GM19043 (cell line): Measurements from ENCODE around the gene ERN2.
"Not testable (repeated sequence)": the region's sequence is repeated elsewhere in the genome, so short reads cannot be mapped to it uniquely, and the experiment has no call there.

ENCODE experiments used
- ATAC-seq: cut with Tn5 transposase; IDR thresholded peaks from one replicate; pipeline ENCODE4 v1.9.1; 2021; ENCODE audit warnings: low read depth; ENCODE audit not compliant: unreplicated experiment

ERN2 gene

DNA sequence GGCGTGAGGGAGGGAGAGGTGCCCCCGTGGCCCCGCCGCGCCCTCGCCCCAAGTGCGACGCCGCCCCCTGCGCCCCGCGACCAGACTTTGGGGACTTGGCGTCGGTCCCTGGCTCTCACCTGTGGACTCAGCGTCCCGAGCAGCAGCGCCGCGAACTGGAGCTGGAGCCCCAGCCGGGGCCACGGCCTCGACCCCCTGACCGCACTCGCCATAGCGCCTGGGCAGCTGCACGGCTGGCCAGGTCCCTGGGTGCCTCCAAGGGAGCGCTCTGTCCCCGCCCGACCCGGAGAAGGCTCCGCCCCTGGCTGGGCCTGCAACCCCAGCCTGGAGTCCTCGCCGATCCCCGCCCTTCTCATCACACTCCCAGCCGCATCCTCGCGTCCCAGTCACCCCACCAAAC is at the start of gene ERN2:
Gene ERN2, minus strand, starts transcription at position 247 of the 400 bp plus-strand sequence. Its CDS starts 35 bp downstream, at position 212.
- ATAC-seq = no peak

DNA sequence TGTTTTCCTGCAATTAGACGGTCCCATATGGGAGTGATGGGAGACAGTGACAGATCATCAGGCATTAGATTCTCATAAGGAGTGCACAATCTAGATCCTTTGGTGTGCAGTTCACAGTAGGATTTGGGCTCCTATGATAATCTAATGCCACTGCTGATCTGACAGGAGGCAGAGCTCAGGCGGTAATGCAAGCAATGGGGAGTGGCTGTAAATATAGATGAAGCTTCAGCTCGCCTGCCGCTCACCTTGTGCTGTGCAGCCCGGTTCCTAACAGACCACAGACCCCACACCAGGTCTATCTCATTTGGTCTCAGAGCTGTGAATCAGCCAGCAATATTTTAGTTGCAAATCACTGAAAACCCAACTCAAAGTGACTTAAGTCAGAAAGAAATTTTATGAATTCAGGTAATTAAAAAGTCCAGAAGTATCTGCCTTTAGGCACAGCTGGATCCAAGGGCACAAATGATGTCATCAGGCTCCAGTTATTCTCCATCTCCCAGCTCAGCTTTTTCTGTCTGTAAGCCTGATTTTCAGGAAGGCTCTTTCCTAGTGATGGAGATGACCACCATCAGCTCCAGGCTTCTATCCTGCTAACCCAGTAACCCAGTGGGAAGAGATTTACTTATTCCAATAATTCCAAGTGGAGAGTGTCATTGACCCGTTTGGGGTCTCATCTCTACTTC is 45.1 kb upstream of the ERN2 start:
- ATAC-seq = no peak

- ATAC-seq = no peak
These were observed 44.1 kb upstream of the ERN2 start for GRCh38 chr16:23757116-23757515.

GRCh38 chr16:23755484-23755809 is 42.4 kb upstream of the ERN2 start:
- ATAC-seq = no peak

DNA sequence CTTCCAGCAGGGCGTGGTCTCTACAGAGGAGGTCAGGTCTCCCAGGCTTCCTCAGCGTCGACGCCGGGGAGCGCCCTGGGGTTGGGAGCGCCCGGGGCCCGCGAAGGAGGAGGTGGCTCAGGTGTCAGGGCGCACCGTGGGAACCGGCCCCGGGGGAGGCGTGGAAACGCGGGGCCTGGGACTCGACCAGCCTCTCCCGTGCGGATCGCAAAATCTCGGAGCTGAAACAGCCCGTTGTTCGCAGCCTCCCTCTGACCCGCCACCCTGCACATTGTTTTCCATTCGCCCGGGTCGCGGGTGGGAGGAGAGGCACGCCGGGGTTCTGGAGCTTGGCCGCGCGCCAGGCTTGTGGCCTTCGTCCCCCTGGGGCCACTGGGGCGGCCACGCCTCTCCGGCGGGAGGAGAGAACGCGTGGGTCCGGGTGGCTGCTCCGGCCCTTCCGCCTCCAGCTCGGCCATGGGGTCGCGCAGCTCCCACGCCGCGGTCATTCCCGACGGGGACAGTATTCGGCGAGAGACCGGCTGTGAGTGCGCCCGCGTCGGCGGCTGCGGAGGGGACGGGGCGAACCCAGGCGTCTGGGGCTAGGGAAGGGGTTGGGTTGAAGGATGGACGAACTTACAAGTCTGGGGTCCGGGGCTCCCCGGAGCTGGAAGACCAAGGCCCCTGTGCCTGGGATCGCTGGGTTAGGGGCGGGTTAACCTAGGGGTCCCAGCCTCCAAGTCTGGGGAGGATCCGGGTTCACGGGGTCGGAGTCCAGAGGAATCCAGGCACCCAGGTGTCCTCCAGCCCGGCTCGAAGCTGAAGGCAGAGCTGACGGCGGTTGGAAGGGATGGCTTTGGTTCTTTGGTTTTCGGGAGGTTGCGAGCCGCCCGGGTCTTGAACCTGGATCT is 41.8 kb upstream of the ERN2 start, which contains the start of gene CHP2:
Gene CHP2, plus strand, starts transcription at position 433 of the 890 bp plus-strand sequence. Its CDS starts 24 bp downstream, at position 457.
- ATAC-seq = no peak

DNA sequence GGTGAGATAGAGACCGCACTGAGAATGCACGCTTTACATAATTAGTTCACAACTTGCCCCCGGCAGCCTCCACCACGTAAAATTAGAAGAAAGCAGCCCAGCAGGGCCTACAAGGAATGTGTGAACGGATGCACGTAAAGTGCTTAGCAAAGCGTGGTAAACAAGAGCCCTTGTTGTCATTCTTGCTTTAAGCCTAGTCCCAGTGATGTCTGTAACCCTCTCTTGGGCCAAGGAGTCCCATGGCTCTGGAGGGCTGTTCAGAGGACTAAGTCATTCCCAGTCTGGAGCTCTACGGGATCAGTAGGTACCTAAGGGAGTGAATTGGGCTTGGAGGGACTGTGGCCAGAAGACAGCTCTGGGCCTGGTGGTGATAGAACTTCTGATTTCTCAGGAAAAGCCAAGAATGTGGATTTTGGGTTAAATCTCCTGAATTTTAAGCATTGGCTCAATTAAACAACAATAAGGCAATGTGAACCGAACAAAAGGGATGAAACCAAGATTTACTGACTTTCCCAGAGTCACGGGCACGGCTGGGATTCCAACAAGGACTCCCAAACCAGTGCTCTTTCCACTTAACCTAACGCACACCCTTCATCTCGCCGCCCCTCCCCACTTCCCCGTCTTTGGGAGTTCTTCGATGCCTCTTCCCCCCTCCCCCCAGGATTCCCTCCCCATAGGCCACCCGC is 41.0 kb upstream of the ERN2 start:
- no peak for ATAC-seq

DNA sequence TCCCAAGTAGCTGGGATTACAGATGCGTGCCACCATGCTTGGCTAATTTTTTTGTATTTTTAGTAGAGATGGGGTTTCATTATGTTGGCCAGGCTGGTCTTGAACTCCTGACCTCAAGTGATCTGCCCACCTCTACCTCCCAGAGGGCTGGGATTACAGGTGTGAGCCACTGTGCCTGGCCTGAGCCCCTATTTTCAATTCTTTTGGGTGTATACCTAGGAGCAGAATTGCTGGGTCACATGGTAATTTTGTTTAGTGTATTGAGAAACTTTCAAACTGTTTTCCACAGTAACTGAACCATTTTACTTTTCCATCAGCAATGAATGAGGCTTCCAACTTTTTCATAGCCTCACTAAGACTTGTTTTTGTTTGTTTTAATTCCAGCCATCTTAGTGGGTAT is 38.0 kb upstream of the ERN2 start:
- not testable (repeated sequence) for ATAC-seq

GRCh38 chr16:23748630-23749029 is 35.6 kb upstream of the ERN2 start:
- no peak for ATAC-seq

- no peak for ATAC-seq
These were observed 32.2 kb upstream of the ERN2 start for GRCh38 chr16:23745263-23745662.

- ATAC-seq = no peak
These were observed 29.7 kb upstream of the ERN2 start for GRCh38 chr16:23742766-23743165.

GRCh38 chr16:23741675-23742303 is 28.8 kb upstream of the ERN2 start:
- ATAC-seq = no peak

- no peak for ATAC-seq
These were observed 26.5 kb upstream of the ERN2 start for GRCh38 chr16:23739516-23739915.

GRCh38 chr16:23737423-23738028 is 24.5 kb upstream of the ERN2 start:
- ATAC-seq = not testable (repeated sequence)

DNA sequence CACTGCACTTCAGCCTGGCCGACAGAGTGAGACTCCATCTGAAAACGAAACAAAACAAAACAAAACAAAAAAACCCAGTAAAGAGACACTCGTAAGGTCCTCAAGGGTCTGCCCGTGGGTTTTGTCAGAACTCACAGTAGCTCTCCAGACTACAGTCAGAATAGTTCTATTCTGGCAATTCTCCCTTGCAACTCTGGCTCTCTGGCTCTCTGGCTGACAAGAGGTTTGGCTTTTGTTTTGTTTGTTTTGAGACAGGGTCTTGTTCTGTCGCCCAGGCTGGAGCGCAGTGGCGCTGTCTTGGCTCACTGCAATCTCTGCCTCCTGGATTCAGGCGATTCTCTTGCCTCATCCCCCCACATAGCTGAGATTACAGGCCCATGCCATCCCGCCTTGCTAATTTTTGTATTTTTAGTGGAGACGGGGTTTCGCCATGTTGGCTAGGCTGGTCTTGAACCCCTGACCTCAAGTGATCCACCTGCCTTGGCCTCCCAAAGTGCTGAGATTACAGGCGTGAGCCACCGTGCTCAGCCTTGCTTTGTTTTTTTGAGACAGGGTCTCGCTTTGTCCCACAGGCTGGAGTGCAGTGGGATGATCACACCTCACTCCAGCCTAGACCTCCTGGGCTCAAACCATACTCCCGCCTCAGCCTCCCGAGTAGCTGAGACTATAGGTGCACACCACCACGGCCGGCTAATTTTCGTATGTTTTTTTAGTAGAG is 21.3 kb upstream of the ERN2 start:
- ATAC-seq = no peak

DNA sequence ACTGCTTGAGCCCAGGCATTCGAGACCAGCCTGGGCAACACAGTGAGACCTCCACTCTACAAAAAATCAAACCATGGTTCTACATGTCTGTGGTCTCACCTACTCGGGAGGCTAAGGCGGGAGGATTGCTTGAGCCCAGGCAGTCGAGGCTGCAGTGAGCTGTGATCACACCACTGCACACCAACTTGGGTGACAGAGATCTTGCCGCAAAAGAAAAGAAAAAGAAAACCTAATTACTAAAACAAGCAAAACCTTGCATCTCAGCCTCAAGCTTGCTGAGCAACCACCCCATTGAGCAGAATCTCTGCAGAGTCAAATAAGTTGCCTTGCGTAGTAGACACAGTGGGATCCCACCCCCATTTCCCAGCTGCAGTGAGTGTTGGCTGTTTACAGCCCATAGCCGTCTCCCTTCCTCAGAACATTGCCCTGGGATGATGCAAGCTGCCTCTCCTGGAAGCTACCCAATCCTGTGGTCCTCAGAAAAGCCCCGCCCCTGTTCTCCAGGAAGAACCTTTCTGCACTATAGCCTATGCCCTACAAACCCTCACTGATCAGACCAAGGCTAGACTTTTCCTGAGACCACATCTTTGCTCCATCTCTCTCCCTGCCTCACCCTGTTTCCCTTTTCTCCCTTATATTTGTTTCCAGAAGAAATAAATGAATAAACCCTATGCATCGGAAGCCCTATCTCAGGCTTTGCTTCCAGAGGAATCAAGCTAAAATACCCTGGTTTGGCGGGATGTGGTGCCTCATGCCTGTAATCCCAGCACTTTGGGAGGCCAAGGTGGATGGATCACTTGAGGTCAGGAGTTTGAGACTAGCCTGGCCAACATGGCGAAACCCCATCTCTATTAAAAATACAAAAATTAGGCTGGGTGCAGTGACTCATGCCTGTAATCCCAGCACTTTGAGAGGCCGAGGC is 16.7 kb upstream of the ERN2 start:
- ATAC-seq = no peak

- ATAC-seq = no peak
These were observed 15.1 kb upstream of the ERN2 start for GRCh38 chr16:23728112-23728477.

DNA sequence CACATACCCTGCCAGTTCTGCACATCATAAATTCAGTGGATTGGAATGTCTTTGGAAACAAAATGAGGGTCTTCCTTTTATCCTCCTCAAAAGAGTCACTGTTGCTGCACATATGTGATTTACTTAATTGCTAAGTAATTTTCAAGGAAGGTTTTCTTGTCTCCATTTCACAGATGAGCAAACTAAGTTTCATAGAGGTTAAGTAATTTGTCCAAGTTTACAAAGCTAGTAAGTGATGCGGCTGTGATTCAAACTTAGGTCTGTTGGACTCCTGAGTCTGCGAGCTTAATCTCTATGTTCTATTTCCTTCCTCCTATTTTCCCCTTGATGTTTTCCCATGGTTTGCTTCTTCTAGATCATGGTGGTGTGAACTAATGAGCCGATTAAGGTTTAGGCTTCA is 13.7 kb upstream of the ERN2 start:
- no peak for ATAC-seq

- no peak for ATAC-seq
These were observed 11.7 kb upstream of the ERN2 start for GRCh38 chr16:23724785-23725131.
